NOMO-1 treated with DMSO at 0.1 percent for 48 hours (cell line): ENCODE data around the gene NR2F6.

Experiments used
- DNase-seq: peaks from one replicate; lab custom pipeline; 2025; ENCODE audit not compliant: unreplicated experiment; lab: John Stamatoyannopoulos, UW

The NR2F6 gene

GRCh38 chr19:17240062-17240752 is 5.5 kb downstream of the NR2F6 start:
- DNase-seq, result no peak

GRCh38 chr19:17237747-17238706 is 7.7 kb downstream of the NR2F6 start:
- no peak for DNase-seq

DNA sequence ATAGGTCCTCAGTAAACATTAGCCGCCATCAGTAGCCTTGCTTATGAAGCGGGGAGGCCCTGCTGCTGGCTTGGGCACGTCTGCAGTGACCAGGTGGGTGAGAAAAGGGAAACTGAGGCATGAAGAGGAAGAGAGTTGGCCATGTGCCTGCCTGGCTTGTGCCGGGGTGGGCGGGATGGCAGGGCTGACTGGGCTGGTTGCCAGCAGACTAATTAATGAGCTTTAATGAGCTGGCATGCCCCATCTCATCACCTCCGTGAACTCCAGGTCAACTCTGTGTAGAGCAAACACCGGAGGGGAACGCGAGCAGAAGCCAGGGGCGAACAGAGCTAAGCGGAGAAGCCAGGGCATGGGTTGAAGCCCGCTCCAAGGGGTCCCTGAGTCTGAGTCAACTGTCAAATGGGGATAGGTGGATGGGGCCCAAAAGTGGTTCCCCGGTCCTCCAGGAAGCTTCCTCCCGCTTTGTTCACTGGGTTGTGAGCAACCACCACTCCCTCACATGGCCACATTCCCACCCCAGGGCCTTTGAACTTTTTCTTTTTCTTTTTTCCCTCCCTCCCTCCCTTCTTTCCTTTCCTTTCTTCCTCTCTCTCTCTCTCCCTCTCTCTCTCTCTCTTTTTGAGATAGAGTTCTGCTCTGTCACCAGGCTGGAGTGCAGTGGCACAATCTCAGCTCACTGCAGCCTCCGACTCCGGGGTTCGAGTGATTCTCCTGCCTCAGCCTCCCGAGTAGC is 8.7 kb downstream of the NR2F6 start:
- no peak for DNase-seq

- DNase-seq, result no peak
These were observed 9.5 kb downstream of the NR2F6 start for GRCh38 chr19:17235971-17236777.

DNA sequence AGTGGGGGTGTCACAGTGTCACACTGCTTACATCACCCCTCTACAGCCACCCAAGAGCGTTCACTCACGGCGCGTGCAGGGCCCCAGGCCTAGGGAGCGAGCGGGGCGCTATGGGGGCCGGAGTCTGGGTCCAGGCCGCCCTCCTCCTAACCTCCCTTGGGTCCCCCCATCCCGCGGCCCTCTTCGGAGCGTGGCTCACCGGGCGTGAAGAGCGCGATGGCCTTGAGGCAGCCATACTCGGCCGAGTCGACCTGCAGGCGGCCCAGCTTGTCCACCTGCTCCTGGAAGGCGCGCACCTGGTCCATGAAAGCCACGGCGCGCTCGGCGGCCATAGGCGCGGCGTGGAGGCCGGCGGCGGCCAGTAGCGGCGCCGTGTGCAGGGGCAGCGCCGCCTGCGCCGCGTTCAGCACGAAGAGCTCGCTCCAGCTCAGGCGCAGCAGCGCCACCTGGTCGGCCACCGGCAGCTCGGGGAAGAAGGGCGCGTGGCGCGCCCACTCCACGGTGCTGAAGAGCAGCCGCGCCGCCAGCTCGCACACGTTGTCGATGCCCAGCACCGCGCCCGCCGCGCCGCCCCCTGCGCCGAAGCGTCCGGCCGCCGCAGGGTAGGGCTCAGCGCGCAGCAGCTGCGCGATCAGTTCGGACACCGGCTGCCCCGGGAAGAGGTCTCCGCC is 10.3 kb downstream of the NR2F6 start:
- peak; percentile 28 for DNase-seq

- no peak for DNase-seq
These were observed 10.8 kb downstream of the NR2F6 start for GRCh38 chr19:17234911-17235299.

DNA sequence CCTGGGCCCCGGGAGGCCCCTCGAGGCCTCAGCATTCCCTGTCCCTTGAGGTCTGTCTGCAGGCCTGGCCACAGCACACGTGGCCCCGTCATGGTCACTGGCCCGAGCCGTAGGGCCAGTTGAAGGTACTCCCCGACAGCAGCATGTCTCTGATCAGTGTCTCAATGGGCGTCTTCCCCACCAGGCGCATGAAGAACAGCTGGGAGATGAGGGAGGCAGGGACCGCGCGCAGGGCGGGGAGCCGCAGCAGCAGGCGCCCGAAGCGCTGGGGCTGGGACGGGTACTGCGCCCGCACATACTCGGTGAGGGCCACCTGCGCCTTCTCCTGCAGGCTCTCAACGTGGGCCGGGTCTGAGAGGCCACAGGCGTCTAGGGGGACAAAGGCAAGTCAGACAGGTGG is 13.5 kb downstream of the NR2F6 start:
- no peak for DNase-seq

- no peak for DNase-seq
These were observed 15.8 kb downstream of the NR2F6 start for GRCh38 chr19:17229890-17230289.

DNA sequence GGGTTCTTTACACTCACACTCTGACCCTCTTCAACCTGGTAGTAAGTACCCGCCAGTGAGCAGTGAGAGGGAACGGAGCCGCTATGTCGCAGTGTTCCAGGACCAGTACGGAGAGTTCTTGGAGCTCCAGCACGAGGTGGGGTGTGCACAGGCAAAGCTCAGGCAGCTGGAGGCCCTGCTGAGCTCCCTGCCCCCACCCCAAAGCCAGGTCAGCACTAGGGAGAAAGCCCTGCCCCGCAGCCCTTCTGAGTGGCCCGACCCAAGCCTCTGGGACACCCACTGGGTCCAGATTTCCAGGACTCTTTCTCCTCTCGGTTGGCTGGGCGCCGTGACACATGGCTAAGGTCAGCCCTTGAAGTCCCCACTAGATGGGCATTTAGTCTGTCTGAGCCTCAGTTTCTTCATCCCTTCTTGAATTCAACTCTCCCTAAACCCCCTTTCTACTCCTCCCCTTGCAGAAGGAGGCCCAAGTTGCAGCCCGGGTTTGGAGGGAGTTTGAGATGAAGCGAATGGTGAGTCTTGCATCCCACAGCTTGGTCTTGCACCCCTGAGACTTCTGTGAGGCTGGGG is 17.8 kb downstream of the NR2F6 start:
- no peak for DNase-seq

DNA sequence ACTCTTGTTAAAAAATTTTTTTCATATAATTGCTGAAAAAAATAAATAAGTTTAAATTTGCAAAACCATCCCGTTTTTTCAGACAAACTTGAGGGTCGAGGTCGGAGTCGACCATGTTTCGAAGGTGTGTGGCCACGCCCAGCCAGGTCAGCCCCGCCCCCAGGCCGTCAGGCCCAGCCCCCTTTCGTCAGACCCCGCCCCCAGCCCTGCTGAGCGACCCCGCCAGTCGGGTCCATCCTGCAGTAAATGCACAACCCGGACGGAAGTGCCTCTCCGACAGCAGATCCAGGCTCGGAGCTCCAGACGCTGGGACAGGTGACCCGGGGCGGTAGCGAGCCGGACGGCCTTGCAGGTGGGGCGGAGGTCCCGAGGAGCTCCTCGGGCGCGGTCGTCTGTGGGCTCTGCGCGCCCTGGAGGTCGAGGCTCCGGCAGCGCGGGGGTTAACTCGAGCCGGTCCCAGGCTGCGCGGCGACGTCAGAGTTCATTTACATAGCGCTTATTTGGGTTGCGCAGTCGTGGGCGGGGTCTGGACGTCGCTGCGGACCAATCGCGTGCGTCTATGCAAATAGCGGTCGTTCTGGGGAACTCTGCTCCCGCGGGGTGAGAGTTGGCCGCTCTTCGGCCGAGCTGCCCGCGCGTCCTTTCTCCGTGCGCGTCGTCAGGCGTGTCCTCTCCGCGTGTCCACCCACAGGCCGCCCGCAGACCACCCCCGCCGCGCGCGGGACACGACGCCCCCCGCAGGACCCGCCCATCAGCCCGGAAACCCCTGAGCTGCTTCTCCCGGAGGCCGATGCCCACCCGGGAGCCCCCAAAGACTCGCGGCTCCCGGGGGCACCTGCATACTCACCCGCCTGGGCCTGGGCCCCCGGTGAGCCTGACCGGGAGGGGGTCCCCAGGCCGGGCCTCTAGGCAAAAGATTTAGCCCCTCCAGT is 19.5 kb downstream of the NR2F6 start, which contains the start of gene OCEL1:
TSS of gene OCEL1 (plus strand) at position 225 of the 932 bp plus-strand sequence. CDS start at position 247, 22 bp downstream.
- DNase-seq, result peak; percentile 98

DNA sequence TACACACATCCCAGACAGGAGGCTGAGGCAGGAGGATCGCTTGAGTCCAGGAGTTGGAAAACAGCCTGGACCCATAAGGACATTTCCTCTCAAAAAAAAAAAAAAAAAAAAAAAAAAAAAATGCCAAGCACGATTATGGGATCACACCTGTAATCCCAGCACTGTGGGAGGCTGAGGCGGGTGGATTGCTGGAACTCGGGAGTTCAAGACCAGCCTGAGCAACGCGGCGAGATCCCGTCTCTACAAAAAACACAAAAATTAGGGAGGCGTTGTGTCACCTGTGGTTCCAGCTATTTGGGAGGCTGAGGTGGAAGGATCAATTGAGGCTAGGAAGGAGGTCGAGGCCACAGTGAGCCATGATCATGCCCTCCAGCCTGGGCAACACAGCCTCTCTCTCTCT is 20.7 kb downstream of the NR2F6 start:
- no peak for DNase-seq

- peak; percentile 70 for DNase-seq
These were observed 25.4 kb downstream of the NR2F6 start for GRCh38 chr19:17220207-17220758.

DNA sequence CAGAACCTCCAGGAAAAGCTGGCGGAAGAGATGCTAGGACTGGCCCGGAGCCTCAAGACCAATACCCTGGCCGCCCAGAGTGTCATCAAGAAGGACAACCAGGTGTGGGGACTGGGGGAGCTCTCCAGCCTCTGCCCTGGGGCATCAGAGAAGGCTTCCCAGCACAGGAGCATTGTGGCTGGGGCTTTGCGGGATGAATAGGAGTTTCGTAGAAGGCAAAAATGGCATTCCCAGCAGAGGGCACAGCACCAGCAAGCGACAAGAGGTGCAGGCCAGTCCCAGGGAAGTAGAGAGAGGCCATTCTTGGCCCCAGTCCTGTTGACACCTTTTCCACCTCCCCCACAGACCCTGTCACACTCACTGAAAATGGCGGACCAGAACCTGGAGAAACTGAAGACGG is 26.4 kb downstream of the NR2F6 start:
- DNase-seq, result no peak

- no peak for DNase-seq
These were observed 29.6 kb downstream of the NR2F6 start for GRCh38 chr19:17216058-17216670.

GRCh38 chr19:17215127-17215971 is 30.4 kb downstream of the NR2F6 start, which contains the start of gene USE1:
TSS of gene USE1 (plus strand) at chr19:17215357. CDS start at chr19:17215406, 49 bp downstream.
- DNase-seq, result peak; percentile 93

DNA sequence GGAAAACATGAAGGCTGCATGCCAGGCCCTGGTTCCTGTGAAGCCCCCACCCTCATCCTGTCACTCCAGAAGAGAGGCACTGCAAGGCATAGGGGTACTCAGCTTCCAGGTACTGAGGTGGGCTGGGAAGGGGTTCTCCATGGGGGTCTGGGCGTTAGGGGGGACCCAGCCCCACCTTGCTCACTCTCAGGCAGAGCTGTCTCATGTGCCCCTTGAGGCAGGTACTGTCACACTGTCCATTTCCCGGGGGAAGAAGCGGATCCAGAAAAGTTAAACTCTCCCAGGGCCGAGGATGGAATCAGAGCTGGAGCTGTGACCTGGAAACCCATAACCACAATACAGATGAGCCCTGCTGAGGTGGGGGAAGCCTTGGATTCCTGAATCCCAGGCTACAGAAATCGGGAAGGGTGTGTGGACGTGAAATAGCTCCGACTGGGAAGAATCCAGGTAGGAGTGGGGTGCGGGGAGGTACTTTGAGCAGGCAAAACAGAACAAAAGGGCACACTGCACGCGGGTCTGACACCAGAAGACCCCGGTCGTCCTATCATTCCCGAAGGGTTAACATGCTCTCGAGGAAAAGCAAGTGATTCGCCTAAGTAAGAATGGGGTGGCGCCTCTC is 31.1 kb downstream of the NR2F6 start:
- no peak for DNase-seq
